GM12892 (cell line): Measurements from ENCODE around the gene RAVER2.

Experiments
- POLR2A ChIP-seq: IDR thresholded peaks from 2 replicates; pipeline ENCODE4 v1.6.1; 2011; ENCODE audit warnings: low read depth, low read length, control low read depth
- POLR2AphosphoS5 ChIP-seq: IDR thresholded peaks from 2 replicates; pipeline ENCODE4 v1.6.1; 2011; ENCODE audit warnings: low read depth, low read length, control low read depth
- TAF1 ChIP-seq: IDR thresholded peaks from 2 replicates; pipeline ENCODE4 v1.6.1; 2011; ENCODE audit warnings: low read depth, mild to moderate bottlenecking, control low read depth, low read length, borderline replicate concordance

DNA sequence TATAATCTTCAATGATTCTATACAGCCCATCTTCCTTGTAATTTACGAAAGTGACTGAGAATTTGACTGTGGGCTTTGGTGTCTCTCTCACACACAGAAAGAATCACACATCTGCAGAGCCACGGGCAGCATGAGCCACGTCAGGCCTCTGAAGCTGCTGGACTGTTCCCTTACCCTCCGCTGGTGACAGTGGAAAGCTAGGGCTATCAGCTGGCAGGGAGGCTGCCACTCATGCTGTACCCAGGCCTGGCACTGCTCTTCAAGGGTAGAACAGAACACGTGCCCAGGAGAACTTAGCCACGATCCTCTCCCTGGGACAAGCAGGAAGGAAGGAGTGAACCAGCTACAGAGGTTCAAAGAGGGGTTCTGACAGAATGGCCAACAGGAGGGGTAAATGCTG lies 130.7 kb downstream of the RAVER2 start:
- TF ChIP-seq TAF1 (no peak), POLR2A (no peak), POLR2AphosphoS5 (no peak)
